HepG2 (cell line): ENCODE measurements around the gene SLA2. TPM values are rescaled to one million over a fixed set of nuclear protein-coding genes. Genes with fewer than 3 reads are reported as not detected.

Experiments used
- ARID4A ChIP-seq: sonication (generic); formaldehyde crosslinking; IDR thresholded peaks from 2 replicates; pipeline ENCODE4 v1.5.0; 2020; ENCODE audit warnings: mild to moderate bottlenecking, missing genetic modification reagents, borderline replicate concordance
- ATF5 ChIP-seq: sonication (generic); formaldehyde crosslinking; IDR thresholded peaks from 2 replicates; pipeline ENCODE4 v1.4.0; 2020; ENCODE audit warnings: mild to moderate bottlenecking, low read depth, missing genetic modification reagents
- ELF1 ChIP-seq: sonication (generic); formaldehyde crosslinking; IDR thresholded peaks from 2 replicates; pipeline ENCODE4 v1.4.0; 2020; ENCODE audit warnings: missing genetic modification reagents
- FOXC1 ChIP-seq: sonication (generic); formaldehyde crosslinking; IDR thresholded peaks from 2 replicates; pipeline ENCODE4 v1.8.0; 2022; ENCODE audit warnings: mild to moderate bottlenecking, missing genetic modification reagents, borderline replicate concordance
- FOXM1 ChIP-seq: sonication (generic); formaldehyde crosslinking; IDR thresholded peaks from 2 replicates; pipeline ENCODE4 v1.5.0; 2020; ENCODE audit warnings: missing genetic modification reagents
- JARID2 ChIP-seq: sonication (generic); formaldehyde crosslinking; IDR thresholded peaks from 2 replicates; pipeline ENCODE4 v1.8.1; 2023; ENCODE audit warnings: missing genetic modification reagents, inconsistent platforms; ENCODE audit not compliant: insufficient replicate concordance
- MAX ChIP-seq: IDR thresholded peaks from 2 replicates; pipeline ENCODE4 v1.6.1; 2012; ENCODE audit warnings: inconsistent platforms
- NFE2L2 ChIP-seq: fragments of 150-350 bp; IDR thresholded peaks from 2 replicates; pipeline ENCODE4 v1.6.1; 2014; ENCODE audit warnings: low read length
- RNF2 ChIP-seq: fragments of 450-650 bp; conservative IDR thresholded peaks from 2 replicates; pipeline ENCODE4 v1.6.1; 2016; ENCODE audit warnings: low read depth
- SPEN ChIP-seq: sonication (generic); formaldehyde crosslinking; IDR thresholded peaks from 2 replicates; pipeline ENCODE4 v1.5.1; 2020; ENCODE audit warnings: low read depth, mild to moderate bottlenecking, missing genetic modification reagents
- SRY ChIP-seq: sonication (generic); formaldehyde crosslinking; IDR thresholded peaks from 2 replicates; pipeline ENCODE4 v1.8.0; 2022; ENCODE audit warnings: mild to moderate bottlenecking, missing genetic modification reagents
- ZBTB1 ChIP-seq: sonication (generic); formaldehyde crosslinking; IDR thresholded peaks from 2 replicates; pipeline ENCODE4 v1.4.0; 2020; ENCODE audit warnings: missing genetic modification reagents, borderline replicate concordance
- ZBTB4 ChIP-seq: sonication (generic); formaldehyde crosslinking; IDR thresholded peaks from 2 replicates; pipeline ENCODE4 v1.4.0; 2020; ENCODE audit warnings: missing genetic modification reagents, mild to moderate bottlenecking, borderline replicate concordance
- ZNF235 ChIP-seq: sonication (generic); formaldehyde crosslinking; IDR thresholded peaks from 2 replicates; pipeline ENCODE4 v1.8.1; 2023; ENCODE audit warnings: mild to moderate bottlenecking, missing genetic modification reagents, borderline replicate concordance
- ZNF333 ChIP-seq: sonication (generic); formaldehyde crosslinking; IDR thresholded peaks from 2 replicates; pipeline ENCODE4 v1.4.0; 2020; ENCODE audit warnings: mild to moderate bottlenecking, missing genetic modification reagents, borderline replicate concordance
- ZNF430 ChIP-seq: sonication (generic); formaldehyde crosslinking; IDR thresholded peaks from 2 replicates; pipeline ENCODE4 v1.9.0; 2021; ENCODE audit warnings: mild to moderate bottlenecking, missing genetic modification reagents
- ZNF432 ChIP-seq: sonication (generic); formaldehyde crosslinking; IDR thresholded peaks from 2 replicates; pipeline ENCODE4 v1.5.0; 2020; ENCODE audit warnings: missing genetic modification reagents, mild to moderate bottlenecking, borderline replicate concordance
- ZNF580 ChIP-seq: IDR thresholded peaks from 2 replicates; pipeline ENCODE4 v1.6.1; 2016; ENCODE audit warnings: low read depth, borderline replicate concordance
- ZNF720 ChIP-seq: sonication (generic); formaldehyde crosslinking; IDR thresholded peaks from 2 replicates; pipeline ENCODE4 v1.4.0; 2020; ENCODE audit warnings: missing genetic modification reagents
- ZNF792 ChIP-seq: IDR thresholded peaks from 2 replicates; pipeline ENCODE4 v1.6.1; 2016
- ZNF879 ChIP-seq: sonication (generic); formaldehyde crosslinking; IDR thresholded peaks from 2 replicates; pipeline ENCODE4 v1.8.1; 2023; ENCODE audit warnings: missing genetic modification reagents
- ZNF883 ChIP-seq: sonication (generic); formaldehyde crosslinking; IDR thresholded peaks from 2 replicates; pipeline ENCODE4 v1.5.1; 2020; ENCODE audit warnings: mild to moderate bottlenecking, missing genetic modification reagents; ENCODE audit errors: not compliant biosample characterization
- polyA plus RNA-seq, 8 experiments: library from polyadenylated mRNA; depleted of rRNA in 3 of 8; stranded (reverse) in 7 of 8; unstranded in 1 of 8; fragments of >200 nt; fragmentation: Illumina TruSeq in 4 of 8; extraction: Trizol in 4 of 8; gene quantifications; 2 replicates each; pipeline versions ENCODE4 v1.2.1 to v1.2.3, GENCODE V29; 2011 to 2016; ENCODE audit warnings: low read depth in 4 of 8, missing spikeins in 1 of 8, mixed read lengths in 1 of 8; ENCODE audit not compliant: insufficient read depth in 1 of 8
- total RNA-seq, 5 experiments: library from RNA; depleted of rRNA; stranded (reverse); fragments of >200 nt; fragmentation: Illumina TruSeq; extraction: Trizol; gene quantifications; 2 replicates each; pipeline ENCODE4 v1.2.3, GENCODE V29; 2016; ENCODE audit warnings: low read depth in 1 of 5

SLA2 gene
- total and polyA plus RNA-seq, 2 of the 13 experiments (the other 11 are each of a cell fraction or from before 2014, with no cell fraction given) = 1.6 to 3.6 TPM

- TF ChIP-seq FOXC1 (CRISPR knock-in tag) (0 out of 2 replicates have a peak, but pooled peaks have one; percentile 19), NFE2L2 (no peak), ZNF235 (CRISPR knock-in tag) (0 out of 2 replicates have a peak, but pooled peaks have one; percentile 40), SRY (CRISPR knock-in tag) (0 out of 2 replicates have a peak, but pooled peaks have one; percentile 9), ZNF333 (CRISPR knock-in tag) (no peak), SPEN (CRISPR knock-in tag) (peak; percentile 27; the same call in 1 of the 2 replicates), ELF1 (CRISPR knock-in tag) (peak; percentile 33; the same call in 1 of the 2 replicates), ZNF720 (CRISPR knock-in tag) (peak; percentile 55; the same call in 1 of the 2 replicates), ARID4A (CRISPR knock-in tag) (no peak), ZNF580 (CRISPR knock-in tag) (0 out of 2 replicates have a peak, but pooled peaks have one; percentile 8), ZNF883 (CRISPR knock-in tag) (peak; percentile 52), JARID2 (CRISPR knock-in tag) (peak; percentile 18), RNF2 (no peak), ZNF879 (CRISPR knock-in tag) (no peak), ZBTB4 (0 out of 2 replicates have a peak, but pooled peaks have one; percentile 45), FOXM1 (CRISPR knock-in tag) (0 out of 2 replicates have a peak, but pooled peaks have one; percentile 6), ZBTB1 (CRISPR knock-in tag) (0 out of 2 replicates have a peak, but pooled peaks have one; percentile 23), ATF5 (CRISPR knock-in tag) (no peak), MAX (peak; percentile 4; the same call in 1 of the 2 replicates), ZNF432 (CRISPR knock-in tag) (no peak), ZNF430 (CRISPR knock-in tag) (no peak), ZNF792 (CRISPR knock-in tag) (peak; percentile 15; the same call in 1 of the 2 replicates)
Observed at GRCh38 chr20:36633285-36633772, 12.7 kb downstream of the SLA2 start (continued).
